ENCODE measurements around the gene GNAI3.

Gene GNAI3

DNA sequence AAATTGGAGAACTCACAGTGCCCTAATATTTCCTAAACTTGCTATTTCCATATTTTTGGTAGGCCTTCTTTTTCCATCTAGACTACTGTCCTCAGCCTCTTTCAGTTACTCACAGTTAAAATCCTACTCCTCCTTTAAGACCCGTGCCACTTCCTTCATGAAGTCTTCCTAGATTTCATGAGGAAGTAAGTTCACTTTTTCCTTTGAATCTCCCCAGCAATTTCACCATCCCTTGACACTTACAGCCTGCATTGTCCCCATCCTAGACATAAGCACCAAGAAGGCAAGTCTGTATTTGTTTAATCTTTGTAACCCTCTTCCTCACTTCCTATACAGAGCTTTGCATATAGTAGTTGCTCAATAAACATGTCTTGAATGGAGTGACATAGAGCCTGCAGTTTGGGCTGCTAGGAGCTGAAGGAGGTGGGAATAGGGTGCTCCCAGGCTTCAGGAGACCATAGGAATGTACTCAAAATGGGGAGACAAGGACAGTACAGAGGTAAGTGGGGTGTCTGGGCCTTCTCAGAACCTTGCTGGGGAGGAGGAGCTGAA lies 14.0 kb upstream of the GNAI3 start:
- H3K9ac ChIP-seq (ENCODE audit: low read length in 5 of 5) = no peak overlapping the region
- no peaks in the 10 kb centered on the region for H3K36me3 ChIP-seq (ENCODE audit: control insufficient read depth in 5 of 5, insufficient read depth in 5 of 5, low read length in 5 of 5)
- peaks cover 1 to 12% (median 11%) of the 10 kb centered on the region in 5 donors for H3K4me1 ChIP-seq (ENCODE audit: control insufficient read depth in 5 of 5, insufficient read depth in 5 of 5, low read length in 5 of 5)
- no peak overlapping the region for H3K4me3 ChIP-seq (ENCODE audit: low read depth in 1 of 5, low read length in 5 of 5)
- H3K27ac ChIP-seq (ENCODE audit: low read depth, low read length) = no peak overlapping the region
- no peaks in the 10 kb centered on the region for H3K9me3 ChIP-seq (ENCODE audit: control insufficient read depth in 5 of 5, low read length in 5 of 5)
- no peaks in the 10 kb centered on the region for H3K27me3 ChIP-seq (ENCODE audit: control insufficient read depth in 5 of 5, insufficient read depth in 4 of 5, low read length in 5 of 5)

DNA sequence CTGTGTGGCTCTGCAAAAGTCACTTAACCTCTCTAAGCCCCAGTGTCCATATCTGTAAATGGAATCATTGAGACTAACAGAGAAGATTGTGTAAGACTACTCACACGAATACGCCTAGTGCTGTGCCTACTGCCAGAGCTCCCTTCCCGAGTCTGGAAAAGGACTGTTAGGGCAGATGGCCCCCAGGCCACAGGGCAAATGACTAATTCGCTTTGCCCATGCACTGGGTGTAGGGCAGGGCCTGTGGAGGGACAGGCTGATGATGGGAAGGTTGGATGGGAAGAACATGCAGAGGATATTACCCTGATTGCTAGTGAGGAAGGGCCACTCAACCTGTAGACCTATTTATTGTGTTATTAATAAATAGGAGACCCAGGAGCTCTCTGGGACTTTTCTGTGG lies 12.9 kb upstream of the GNAI3 start:
- no peaks in the 10 kb centered on the region for H3K9me3 ChIP-seq (ENCODE audit: control insufficient read depth in 5 of 5, low read length in 5 of 5)
- no peak overlapping the region for H3K9ac ChIP-seq (ENCODE audit: low read length in 5 of 5)
- H3K36me3 ChIP-seq (ENCODE audit: control insufficient read depth in 5 of 5, insufficient read depth in 5 of 5, low read length in 5 of 5) = no peaks in the 10 kb centered on the region
- no peak overlapping the region for H3K27ac ChIP-seq (ENCODE audit: low read depth, low read length)
- no peak overlapping the region for H3K4me3 ChIP-seq (ENCODE audit: low read depth in 1 of 5, low read length in 5 of 5)
- H3K4me1 ChIP-seq (ENCODE audit: control insufficient read depth in 5 of 5, insufficient read depth in 5 of 5, low read length in 5 of 5) = peaks cover 1 to 12% (median 11%) of the 10 kb centered on the region in 5 donors
- H3K27me3 ChIP-seq (ENCODE audit: control insufficient read depth in 5 of 5, insufficient read depth in 4 of 5, low read length in 5 of 5) = peaks cover 0 to 3% (median 0%) of the 10 kb centered on the region in 5 donors

DNA sequence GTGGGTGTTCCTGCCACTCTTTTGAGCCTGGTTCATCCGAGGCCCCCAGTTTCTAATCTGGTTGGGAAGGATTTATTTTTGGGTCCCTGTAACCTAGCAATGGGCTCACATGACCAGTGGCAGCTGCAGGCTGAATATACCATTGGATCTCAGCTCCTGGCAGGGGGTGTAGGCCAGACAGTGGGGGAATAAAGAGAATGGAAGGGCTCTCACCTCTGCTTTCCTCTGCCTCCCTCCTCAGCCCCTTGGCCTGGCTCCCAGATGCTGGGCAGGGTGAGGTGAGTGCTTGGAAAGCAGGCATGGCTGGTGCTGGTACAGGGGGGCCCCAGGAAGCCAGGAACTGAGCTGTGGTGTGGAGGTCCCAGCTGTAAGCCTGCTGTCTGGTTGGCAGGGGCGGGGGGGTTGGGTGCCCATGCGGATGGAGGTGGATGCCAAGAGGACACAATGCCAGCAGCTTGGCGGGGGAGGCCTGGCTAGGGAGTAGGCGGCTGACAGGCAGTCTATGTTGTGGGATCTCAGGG lies 12.4 kb upstream of the GNAI3 start:
- Histone ChIP-seq H3K4me1 (ENCODE audit: control insufficient read depth in 5 of 5, insufficient read depth in 5 of 5, low read length in 5 of 5) (peaks cover 1 to 12% (median 11%) of the 10 kb centered on the region in 5 donors), H3K36me3 (ENCODE audit: control insufficient read depth in 5 of 5, insufficient read depth in 5 of 5, low read length in 5 of 5) (no peaks in the 10 kb centered on the region), H3K27me3 (ENCODE audit: control insufficient read depth in 5 of 5, insufficient read depth in 4 of 5, low read length in 5 of 5) (peaks cover 0 to 3% (median 0%) of the 10 kb centered on the region in 5 donors), H3K9ac (ENCODE audit: low read length in 5 of 5) (no peak overlapping the region), H3K27ac (ENCODE audit: low read depth, low read length) (no peak overlapping the region), H3K9me3 (ENCODE audit: control insufficient read depth in 5 of 5, low read length in 5 of 5) (no peaks in the 10 kb centered on the region), H3K4me3 (ENCODE audit: low read depth in 1 of 5, low read length in 5 of 5) (no peak overlapping the region)

DNA sequence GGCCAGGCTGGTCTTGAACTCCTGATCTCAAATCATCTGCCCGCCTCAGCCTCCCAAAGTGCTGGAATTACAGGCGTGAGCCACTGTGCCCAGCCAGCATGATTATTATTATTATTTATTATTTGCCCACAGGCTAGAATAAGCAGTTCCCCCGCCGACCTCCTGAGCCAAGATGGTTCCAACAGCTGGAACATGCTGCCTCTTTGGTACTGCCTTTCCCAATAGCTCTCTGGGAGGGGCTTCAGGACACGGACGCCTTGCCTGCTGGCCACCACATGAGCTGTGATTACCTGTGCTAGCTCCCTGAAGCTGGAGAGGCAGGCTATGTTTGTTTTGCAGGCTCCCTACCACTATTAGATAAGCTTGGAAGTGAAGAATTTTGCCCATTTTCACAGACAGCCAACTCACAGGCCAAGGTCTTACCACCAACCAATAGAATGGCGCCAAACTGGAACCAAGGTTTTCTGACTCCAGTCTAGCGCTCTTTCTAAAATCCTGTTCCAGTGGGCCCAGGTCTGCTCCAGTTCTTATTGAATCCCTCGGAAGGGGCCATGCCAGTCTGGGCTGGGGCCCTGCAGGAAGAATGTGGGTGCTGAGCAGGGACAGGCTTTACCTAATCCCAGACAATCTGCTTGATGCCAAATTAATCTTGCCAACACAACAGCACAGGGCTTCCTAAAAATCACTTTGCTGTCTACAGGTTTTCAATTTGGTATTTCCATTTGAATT lies 10.8 kb upstream of the GNAI3 start:
- Histone ChIP-seq H3K4me1 (ENCODE audit: control insufficient read depth in 5 of 5, insufficient read depth in 5 of 5, low read length in 5 of 5) (peaks cover 0 to 7% (median 3%) of the 10 kb centered on the region in 5 donors), H3K36me3 (ENCODE audit: control insufficient read depth in 5 of 5, insufficient read depth in 5 of 5, low read length in 5 of 5) (no peaks in the 10 kb centered on the region), H3K9me3 (ENCODE audit: control insufficient read depth in 5 of 5, low read length in 5 of 5) (no peaks in the 10 kb centered on the region), H3K27me3 (ENCODE audit: control insufficient read depth in 5 of 5, insufficient read depth in 4 of 5, low read length in 5 of 5) (peaks cover 0 to 3% (median 0%) of the 10 kb centered on the region in 5 donors), H3K9ac (ENCODE audit: low read length in 5 of 5) (no peak overlapping the region), H3K27ac (ENCODE audit: low read depth, low read length) (no peak overlapping the region), H3K4me3 (ENCODE audit: low read depth in 1 of 5, low read length in 5 of 5) (no peak overlapping the region)

DNA sequence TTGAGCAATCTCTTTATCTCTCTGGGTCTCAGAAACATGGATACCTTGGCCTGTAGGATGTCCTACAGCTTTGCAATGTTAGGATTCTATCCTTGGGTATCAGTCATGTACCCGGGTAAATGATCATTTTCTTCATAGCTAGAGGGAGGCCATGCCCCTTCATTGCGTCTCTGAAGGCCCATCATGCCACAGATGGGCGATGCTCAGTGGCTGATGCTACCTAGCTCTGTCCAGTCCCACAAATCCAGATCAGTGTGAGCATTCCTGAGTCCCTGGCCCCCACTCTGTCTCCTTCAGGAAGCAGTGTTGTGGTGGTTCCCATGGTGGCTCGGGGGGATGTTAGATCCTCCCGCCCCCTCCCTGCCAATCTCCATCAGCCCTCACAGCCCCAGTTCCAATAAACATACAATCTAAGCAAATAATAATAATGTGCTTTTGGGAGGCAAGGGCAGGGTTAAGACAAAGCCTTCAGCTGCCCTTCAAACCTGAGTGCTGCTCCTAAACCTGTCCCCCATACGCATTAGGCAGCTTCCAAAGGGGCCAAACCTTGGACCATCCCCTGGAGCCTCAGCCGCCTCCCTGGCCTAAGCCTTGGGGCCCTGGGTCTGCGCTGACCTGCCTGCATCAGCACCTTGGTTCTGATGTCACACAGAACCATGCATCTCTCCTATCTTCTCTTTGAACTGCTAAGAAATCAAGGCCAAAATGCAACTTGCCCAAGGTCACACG lies 9.4 kb upstream of the GNAI3 start:
- no peak overlapping the region for H3K9ac ChIP-seq (ENCODE audit: low read length in 5 of 5)
- H3K27me3 ChIP-seq (ENCODE audit: control insufficient read depth in 5 of 5, insufficient read depth in 4 of 5, low read length in 5 of 5) = peaks cover 0 to 5% (median 0%) of the 10 kb centered on the region in 5 donors
- H3K4me3 ChIP-seq (ENCODE audit: low read depth in 1 of 5, low read length in 5 of 5) = no peak overlapping the region
- no peaks in the 10 kb centered on the region for H3K36me3 ChIP-seq (ENCODE audit: control insufficient read depth in 5 of 5, insufficient read depth in 5 of 5, low read length in 5 of 5)
- peaks cover 0 to 4% (median 0%) of the 10 kb centered on the region in 5 donors for H3K4me1 ChIP-seq (ENCODE audit: control insufficient read depth in 5 of 5, insufficient read depth in 5 of 5, low read length in 5 of 5)
- H3K27ac ChIP-seq (ENCODE audit: low read depth, low read length) = no peak overlapping the region
- no peaks in the 10 kb centered on the region for H3K9me3 ChIP-seq (ENCODE audit: control insufficient read depth in 5 of 5, low read length in 5 of 5)

DNA sequence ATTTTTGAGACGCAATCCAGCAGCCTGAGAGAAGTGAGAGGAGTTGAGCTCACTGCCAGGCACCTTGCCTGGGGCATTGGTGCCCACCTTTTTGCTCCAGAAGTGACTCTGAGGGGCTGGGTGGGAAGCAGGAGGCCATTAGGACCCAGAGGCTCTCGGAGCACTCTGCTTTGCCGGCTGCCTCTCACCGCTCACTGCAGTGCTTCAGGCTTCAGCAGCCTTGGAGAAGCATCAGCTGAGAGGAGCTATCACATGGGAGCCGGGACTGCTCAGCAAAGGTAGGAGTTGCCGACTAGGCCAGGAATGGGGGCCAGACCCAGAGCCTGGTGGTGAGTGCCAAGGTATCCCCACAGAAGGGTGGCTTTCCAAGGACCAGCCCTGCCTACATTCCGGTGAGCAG lies 8.7 kb upstream of the GNAI3 start, which contains the start of gene GPR61:
GPR61 (plus strand) TSS at position 197 of the 400 bp plus-strand sequence. CDS start 3,151 bp downstream, outside the sequence.
- H3K4me1 ChIP-seq (ENCODE audit: control insufficient read depth in 5 of 5, insufficient read depth in 5 of 5, low read length in 5 of 5) = peaks cover 0 to 4% (median 0%) of the 10 kb centered on the region in 5 donors
- no peaks in the 10 kb centered on the region for H3K36me3 ChIP-seq (ENCODE audit: control insufficient read depth in 5 of 5, insufficient read depth in 5 of 5, low read length in 5 of 5)
- H3K9ac ChIP-seq (ENCODE audit: low read length in 5 of 5) = no peak within 1 kb of the TSS
- H3K27me3 ChIP-seq (ENCODE audit: control insufficient read depth in 5 of 5, insufficient read depth in 4 of 5, low read length in 5 of 5) = peaks cover 0 to 5% (median 0%) of the 10 kb centered on the region in 5 donors
- no peaks in the 10 kb centered on the region for H3K9me3 ChIP-seq (ENCODE audit: control insufficient read depth in 5 of 5, low read length in 5 of 5)
- no peak within 1 kb of the TSS for H3K4me3 ChIP-seq (ENCODE audit: low read depth in 1 of 5, low read length in 5 of 5)
- H3K27ac ChIP-seq (ENCODE audit: low read depth, low read length) = no peak within 1 kb of the TSS

DNA sequence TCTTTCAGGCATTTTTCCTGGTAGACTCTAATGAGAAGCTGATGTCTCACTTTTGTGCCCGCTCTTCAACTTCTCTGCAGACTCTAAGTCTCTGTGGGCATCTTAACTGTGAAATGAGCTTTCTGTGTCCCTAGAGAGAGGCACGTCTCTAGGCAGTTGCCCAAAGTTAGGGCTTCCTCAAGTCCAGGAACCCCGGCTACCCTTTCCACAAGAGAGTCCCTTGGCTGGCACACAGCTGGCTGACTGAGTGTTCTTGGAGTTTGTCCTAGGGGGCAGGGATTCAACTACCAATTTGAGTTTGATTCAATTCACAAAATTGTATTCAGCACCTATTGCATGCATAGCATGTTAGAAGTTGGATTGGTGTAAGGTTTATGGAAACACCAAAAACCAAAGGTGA lies 7.3 kb upstream of the GNAI3 start:
- Histone ChIP-seq H3K36me3 (ENCODE audit: control insufficient read depth in 5 of 5, insufficient read depth in 5 of 5, low read length in 5 of 5) (no peaks in the 10 kb centered on the region), H3K9ac (ENCODE audit: low read length in 5 of 5) (no peak overlapping the region)

DNA sequence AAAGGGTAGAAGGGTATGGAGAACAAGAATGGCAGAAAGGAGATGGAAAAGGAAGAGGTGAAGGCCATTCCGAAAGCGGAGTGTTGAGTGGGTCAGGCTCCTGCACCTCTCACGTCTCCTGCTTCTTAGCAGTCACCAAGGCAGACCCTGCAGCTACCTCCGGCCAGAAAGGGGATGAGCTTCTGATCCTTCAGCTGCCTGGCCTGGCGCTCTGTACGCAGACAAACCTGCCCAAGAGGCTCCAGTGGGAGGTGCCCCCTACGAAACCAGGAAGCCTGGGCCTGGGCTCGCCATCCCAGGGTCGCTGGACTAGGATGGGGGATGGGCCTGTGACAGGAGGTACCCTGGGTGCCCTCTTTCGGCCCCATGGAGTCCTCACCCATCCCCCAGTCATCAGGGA lies 5.8 kb upstream of the GNAI3 start:
- H3K4me1 ChIP-seq (ENCODE audit: control insufficient read depth in 5 of 5, insufficient read depth in 5 of 5, low read length in 5 of 5) = peaks cover 2 to 17% (median 13%) of the 10 kb centered on the region in 5 donors
- no peak overlapping the region for H3K4me3 ChIP-seq (ENCODE audit: low read depth in 1 of 5, low read length in 5 of 5)
- H3K9me3 ChIP-seq (ENCODE audit: control insufficient read depth in 5 of 5, low read length in 5 of 5) = no peaks in the 10 kb centered on the region
- H3K27me3 ChIP-seq (ENCODE audit: control insufficient read depth in 5 of 5, insufficient read depth in 4 of 5, low read length in 5 of 5) = peaks cover 0 to 5% (median 0%) of the 10 kb centered on the region in 5 donors
- peak overlapping the region in 1 of 5 donors; percentile 13 for H3K9ac ChIP-seq (ENCODE audit: low read length in 5 of 5)
- H3K27ac ChIP-seq (ENCODE audit: low read depth, low read length) = no peak overlapping the region
- no peaks in the 10 kb centered on the region for H3K36me3 ChIP-seq (ENCODE audit: control insufficient read depth in 5 of 5, insufficient read depth in 5 of 5, low read length in 5 of 5)

More for the DNA sequence above, 7.3 kb upstream of the GNAI3 start:
- Histone ChIP-seq H3K4me1 (ENCODE audit: control insufficient read depth in 5 of 5, insufficient read depth in 5 of 5, low read length in 5 of 5) (peaks cover 0 to 4% (median 0%) of the 10 kb centered on the region in 5 donors), H3K9me3 (ENCODE audit: control insufficient read depth in 5 of 5, low read length in 5 of 5) (no peaks in the 10 kb centered on the region), H3K27ac (ENCODE audit: low read depth, low read length) (no peak overlapping the region), H3K4me3 (ENCODE audit: low read depth in 1 of 5, low read length in 5 of 5) (no peak overlapping the region), H3K27me3 (ENCODE audit: control insufficient read depth in 5 of 5, insufficient read depth in 4 of 5, low read length in 5 of 5) (peaks cover 0 to 5% (median 0%) of the 10 kb centered on the region in 5 donors)

DNA sequence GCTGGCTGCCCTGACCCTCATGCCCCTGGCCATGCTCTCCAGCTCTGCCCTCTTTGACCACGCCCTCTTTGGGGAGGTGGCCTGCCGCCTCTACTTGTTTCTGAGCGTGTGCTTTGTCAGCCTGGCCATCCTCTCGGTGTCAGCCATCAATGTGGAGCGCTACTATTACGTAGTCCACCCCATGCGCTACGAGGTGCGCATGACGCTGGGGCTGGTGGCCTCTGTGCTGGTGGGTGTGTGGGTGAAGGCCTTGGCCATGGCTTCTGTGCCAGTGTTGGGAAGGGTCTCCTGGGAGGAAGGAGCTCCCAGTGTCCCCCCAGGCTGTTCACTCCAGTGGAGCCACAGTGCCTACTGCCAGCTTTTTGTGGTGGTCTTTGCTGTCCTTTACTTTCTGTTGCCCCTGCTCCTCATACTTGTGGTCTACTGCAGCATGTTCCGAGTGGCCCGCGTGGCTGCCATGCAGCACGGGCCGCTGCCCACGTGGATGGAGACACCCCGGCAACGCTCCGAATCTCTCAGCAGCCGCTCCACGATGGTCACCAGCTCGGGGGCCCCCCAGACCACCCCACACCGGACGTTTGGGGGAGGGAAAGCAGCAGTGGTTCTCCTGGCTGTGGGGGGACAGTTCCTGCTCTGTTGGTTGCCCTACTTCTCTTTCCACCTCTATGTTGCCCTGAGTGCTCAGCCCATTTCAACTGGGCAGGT lies 5.0 kb upstream of the GNAI3 start:
- Histone ChIP-seq H3K4me1 (ENCODE audit: control insufficient read depth in 5 of 5, insufficient read depth in 5 of 5, low read length in 5 of 5) (peaks cover 2 to 21% (median 16%) of the 10 kb centered on the region in 5 donors), H3K9me3 (ENCODE audit: control insufficient read depth in 5 of 5, low read length in 5 of 5) (no peaks in the 10 kb centered on the region), H3K4me3 (ENCODE audit: low read depth in 1 of 5, low read length in 5 of 5) (no peak overlapping the region), H3K27me3 (ENCODE audit: control insufficient read depth in 5 of 5, insufficient read depth in 4 of 5, low read length in 5 of 5) (peaks cover 0 to 5% (median 0%) of the 10 kb centered on the region in 5 donors), H3K36me3 (ENCODE audit: control insufficient read depth in 5 of 5, insufficient read depth in 5 of 5, low read length in 5 of 5) (no peaks in the 10 kb centered on the region), H3K27ac (ENCODE audit: low read depth, low read length) (no peak overlapping the region), H3K9ac (ENCODE audit: low read length in 5 of 5) (peak overlapping the region in 1 of 5 donors; percentile 8)
